ENCODE results near the gene GPR25.
"Not testable (repeated sequence)": the region's sequence is repeated elsewhere in the genome, so short reads cannot be mapped to it uniquely, and the experiment has no call there.

The GPR25 gene

GRCh38 chr1:200911936-200912335 lies 39.2 kb downstream of the GPR25 start:
- not testable (repeated sequence) for DNase-seq (ENCODE audit: low read depth in 2 of 2)

- no peak for DNase-seq (ENCODE audit: low read depth in 2 of 2)
Measured at GRCh38 chr1:200912737-200913407, 40.1 kb downstream of the GPR25 start.

GRCh38 chr1:200916152-200916551 lies 43.4 kb downstream of the GPR25 start:
- DNase-seq (ENCODE audit: low read depth in 2 of 2) = no peak

- DNase-seq (ENCODE audit: low read depth in 2 of 2) = no peak
Measured at GRCh38 chr1:200916681-200917080, 43.9 kb downstream of the GPR25 start.

- no peak for DNase-seq (ENCODE audit: low read depth in 2 of 2)
Measured at GRCh38 chr1:200917291-200917817, 44.6 kb downstream of the GPR25 start.

GRCh38 chr1:200918006-200918405 lies 45.2 kb downstream of the GPR25 start:
- DNase-seq (ENCODE audit: low read depth in 2 of 2) = no peak

GRCh38 chr1:200919386-200919785 lies 46.6 kb downstream of the GPR25 start:
- DNase-seq (ENCODE audit: low read depth in 2 of 2) = no peak

GRCh38 chr1:200921571-200922110 lies 48.9 kb downstream of the GPR25 start:
- DNase-seq (ENCODE audit: low read depth in 2 of 2) = no peak

- DNase-seq (ENCODE audit: low read depth in 2 of 2) = no peak
Measured at GRCh38 chr1:200922406-200922805, 49.6 kb downstream of the GPR25 start.

GRCh38 chr1:200923601-200924000 lies 50.8 kb downstream of the GPR25 start:
- DNase-seq (ENCODE audit: low read depth in 2 of 2) = no peak
